Measurements from ENCODE around the gene AFTPH. TPM values are rescaled to one million over a fixed set of nuclear protein-coding genes. Genes with fewer than 3 reads are reported as not detected.

AFTPH gene
- total and polyA plus RNA-seq, 4 donors = 27.0 to 78.1 (median 35.0) TPM

- Histone ChIP-seq H3K27ac (ENCODE audit: low read depth in 1 of 2, low read length in 1 of 2) (no peak overlapping the region), H3K36me3 (ENCODE audit: control insufficient read depth in 4 of 4, insufficient read depth in 4 of 4, low read length in 4 of 4) (peaks cover 12 to 15% (median 14%) of the 10 kb centered on the region in 4 donors), H3K27me3 (ENCODE audit: control insufficient read depth in 3 of 3, insufficient read depth in 3 of 3, low read length in 2 of 3) (no peaks in the 10 kb centered on the region), H3K4me3 (no peak overlapping the region), H3K9me3 (ENCODE audit: control insufficient read depth in 4 of 4, insufficient read depth in 3 of 4, low read length in 3 of 4) (no peaks in the 10 kb centered on the region), H3K4me1 (ENCODE audit: control insufficient read depth in 5 of 5, insufficient read depth in 5 of 5, low read length in 5 of 5) (peaks cover 10 to 56% (median 19%) of the 10 kb centered on the region in 5 donors), H3K9ac (ENCODE audit: insufficient read depth in 1 of 2, low read length in 2 of 2) (no peak overlapping the region)
- DNase-seq = no peak
- ATAC-seq (ENCODE audit: insufficient read depth, low FRiP score) = no peak
- TF ChIP-seq, protein P1, sequence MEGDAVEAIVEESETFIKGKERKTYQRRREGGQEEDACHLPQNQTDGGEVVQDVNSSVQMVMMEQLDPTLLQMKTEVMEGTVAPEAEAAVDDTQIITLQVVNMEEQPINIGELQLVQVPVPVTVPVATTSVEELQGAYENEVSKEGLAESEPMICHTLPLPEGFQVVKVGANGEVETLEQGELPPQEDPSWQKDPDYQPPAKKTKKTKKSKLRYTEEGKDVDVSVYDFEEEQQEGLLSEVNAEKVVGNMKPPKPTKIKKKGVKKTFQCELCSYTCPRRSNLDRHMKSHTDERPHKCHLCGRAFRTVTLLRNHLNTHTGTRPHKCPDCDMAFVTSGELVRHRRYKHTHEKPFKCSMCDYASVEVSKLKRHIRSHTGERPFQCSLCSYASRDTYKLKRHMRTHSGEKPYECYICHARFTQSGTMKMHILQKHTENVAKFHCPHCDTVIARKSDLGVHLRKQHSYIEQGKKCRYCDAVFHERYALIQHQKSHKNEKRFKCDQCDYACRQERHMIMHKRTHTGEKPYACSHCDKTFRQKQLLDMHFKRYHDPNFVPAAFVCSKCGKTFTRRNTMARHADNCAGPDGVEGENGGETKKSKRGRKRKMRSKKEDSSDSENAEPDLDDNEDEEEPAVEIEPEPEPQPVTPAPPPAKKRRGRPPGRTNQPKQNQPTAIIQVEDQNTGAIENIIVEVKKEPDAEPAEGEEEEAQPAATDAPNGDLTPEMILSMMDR (IDR thresholded peaks at IDR 0.05; ENCODE audit: control extremely low read depth, extremely low read depth) = no peak
- 87 to 93% methylated on average over 5 of the region's 5 CpGs for WGBS, 2 donors
These were observed 113.8 kb downstream of the AFTPH start for GRCh38 chr2:64637931-64638330.

DNA sequence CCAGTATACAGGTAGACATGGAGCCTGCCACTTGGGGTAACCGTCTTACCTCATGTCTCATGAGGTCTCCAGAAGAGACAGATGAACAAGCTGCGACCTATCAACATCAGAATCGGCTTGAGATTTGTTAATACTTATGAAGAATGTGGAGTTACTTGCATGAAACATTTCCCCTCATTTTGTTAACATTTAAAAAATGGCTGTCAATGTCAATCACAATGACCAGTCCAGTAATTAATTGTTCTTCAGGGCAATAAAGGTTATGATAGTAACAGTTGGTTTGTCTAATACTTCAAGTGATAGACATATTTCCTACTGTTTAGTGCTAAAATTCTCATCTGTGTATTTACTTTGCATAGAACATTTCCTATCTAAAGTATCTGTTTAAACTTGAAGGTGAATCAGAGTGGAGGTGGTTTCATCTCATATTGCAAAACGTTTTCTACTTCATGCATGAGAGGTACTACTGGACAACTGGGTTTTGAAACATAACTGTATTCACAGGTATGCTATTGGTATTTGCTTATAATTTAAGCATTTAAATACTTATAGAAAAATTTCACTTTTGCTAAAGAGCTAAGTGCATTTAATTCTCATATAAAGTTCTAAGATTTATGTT lies 114.5 kb downstream of the AFTPH start:
- H3K27ac ChIP-seq (ENCODE audit: low read depth in 1 of 2, low read length in 1 of 2) = no peak overlapping the region
- H3K9me3 ChIP-seq (ENCODE audit: control insufficient read depth in 4 of 4, insufficient read depth in 3 of 4, low read length in 3 of 4) = no peaks in the 10 kb centered on the region
- no peak overlapping the region for H3K9ac ChIP-seq (ENCODE audit: insufficient read depth in 1 of 2, low read length in 2 of 2)
- peaks cover 9 to 56% (median 19%) of the 10 kb centered on the region in 5 donors for H3K4me1 ChIP-seq (ENCODE audit: control insufficient read depth in 5 of 5, insufficient read depth in 5 of 5, low read length in 5 of 5)
- H3K36me3 ChIP-seq (ENCODE audit: control insufficient read depth in 4 of 4, insufficient read depth in 4 of 4, low read length in 4 of 4) = peaks cover 9 to 15% (median 13%) of the 10 kb centered on the region in 4 donors
- ATAC-seq (ENCODE audit: insufficient read depth, low FRiP score) (no peak), DNase-seq (no peak)
- TF ChIP-seq, protein P1 (IDR thresholded peaks at IDR 0.05; ENCODE audit: control extremely low read depth, extremely low read depth) = no peak
- H3K4me3 ChIP-seq = no peak overlapping the region
- WGBS, 2 donors = 77 to 83% methylated on average over 4 of the region's 4 CpGs
- H3K27me3 ChIP-seq (ENCODE audit: control insufficient read depth in 3 of 3, insufficient read depth in 3 of 3, low read length in 2 of 3) = no peaks in the 10 kb centered on the region

- 54 to 67% methylated on average over 2 of the region's 2 CpGs for WGBS, 2 donors
- TF ChIP-seq, protein P1 (IDR thresholded peaks at IDR 0.05; ENCODE audit: control extremely low read depth, extremely low read depth) = no peak
- Histone ChIP-seq H3K27ac (ENCODE audit: low read depth in 1 of 2, low read length in 1 of 2) (no peak overlapping the region), H3K9me3 (ENCODE audit: control insufficient read depth in 4 of 4, insufficient read depth in 3 of 4, low read length in 3 of 4) (no peaks in the 10 kb centered on the region), H3K27me3 (ENCODE audit: control insufficient read depth in 3 of 3, insufficient read depth in 3 of 3, low read length in 2 of 3) (no peaks in the 10 kb centered on the region), H3K36me3 (ENCODE audit: control insufficient read depth in 4 of 4, insufficient read depth in 4 of 4, low read length in 4 of 4) (peaks cover 5 to 15% (median 13%) of the 10 kb centered on the region in 4 donors), H3K4me1 (ENCODE audit: control insufficient read depth in 5 of 5, insufficient read depth in 5 of 5, low read length in 5 of 5) (peaks cover 10 to 55% (median 18%) of the 10 kb centered on the region in 5 donors), H3K4me3 (no peak overlapping the region), H3K9ac (ENCODE audit: insufficient read depth in 1 of 2, low read length in 2 of 2) (no peak overlapping the region)
- DNase-seq (no peak), ATAC-seq (ENCODE audit: insufficient read depth, low FRiP score) (no peak)
These were observed 115.6 kb downstream of the AFTPH start for GRCh38 chr2:64639691-64640090.
